Activated CD8-positive, alpha-beta memory T cell treated with anti-CD3 and anti-CD28 coated beads, Interleukin-2, amount 10 ng/mL, durations not matched to agents 7 days and 5 days (primary cell): ENCODE results near the gene LRRC49. TPM values are rescaled to one million over a fixed set of nuclear protein-coding genes. Genes with fewer than 3 reads are reported as not detected.
"Not testable (repeated sequence)": the region's sequence is repeated elsewhere in the genome, so short reads cannot be mapped to it uniquely, and the experiment has no call there.

ENCODE experiments used
- ATAC-seq: fragments of 150-1000 bp; cut with Tn5 transposase; one replicate; pipeline ENCODE4 v1.10.0; 2021; ENCODE audit warnings: moderate library complexity
- CTCF ChIA-PET: fragments of 350-600 bp; sonication (Branson Sonifier 250); formaldehyde crosslinking; loops from one replicate; lab custom pipeline; 2021; ENCODE audit warnings: antibody characterized with exemption; lab: Charles Lee
- DNase-seq: peaks from one replicate; pipeline ENCODE4 v3.0.0-alpha.2; 2020
- H3K27ac Mint-ChIP-seq: one replicate; pipeline ENCODE4 v1.8.0; 2021; ENCODE audit warnings: mild to moderate bottlenecking, mixed read lengths
- H3K27me3 Mint-ChIP-seq: one replicate; pipeline ENCODE4 v1.8.0; 2021; ENCODE audit warnings: mixed read lengths
- H3K36me3 Mint-ChIP-seq: one replicate; pipeline ENCODE4 v1.8.0; 2021; ENCODE audit warnings: mild to moderate bottlenecking, mixed read lengths
- H3K4me1 Mint-ChIP-seq: one replicate; pipeline ENCODE4 v1.8.0; 2021; ENCODE audit warnings: mixed read lengths
- H3K4me3 Mint-ChIP-seq: one replicate; pipeline ENCODE4 v1.8.0; 2021; ENCODE audit warnings: mild to moderate bottlenecking, moderate library complexity, mixed read lengths
- H3K9me3 Mint-ChIP-seq: one replicate; pipeline ENCODE4 v1.8.0; 2022; ENCODE audit warnings: low read depth, mixed read lengths
- total RNA-seq, 2 experiments: library from RNA; stranded (reverse); gene quantifications; one replicate each; pipeline ENCODE4 v1.2.3, GENCODE V29; 2021

Gene LRRC49
- total RNA-seq, 2 experiments from 2014 or later = 0.66 TPM; not detected in 1

DNA sequence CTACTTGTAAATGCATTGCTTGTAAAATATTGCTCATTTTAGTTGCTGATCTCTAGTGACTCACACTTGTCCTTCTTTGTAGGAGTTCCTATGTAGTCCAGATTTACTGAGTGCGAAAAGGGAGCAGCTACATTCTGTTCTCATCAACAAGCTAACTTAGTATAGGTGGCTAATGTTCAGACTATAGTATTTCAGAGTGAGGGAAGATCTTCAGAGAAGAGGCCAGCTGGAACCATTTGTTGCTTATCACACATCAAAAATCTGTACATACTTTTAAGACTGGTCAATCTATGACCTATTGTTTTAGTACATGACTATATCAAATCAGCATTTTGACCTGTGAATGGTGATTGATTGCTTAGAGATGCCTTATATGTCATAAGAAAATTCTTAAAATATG, 151.4 kb downstream of the LRRC49 start:
- Mint-ChIP-seq H3K4me1 (no peaks in the 10 kb centered on the region), H3K4me3 (no peak overlapping the region), H3K27me3 (peaks cover 2% of the 10 kb centered on the region), H3K27ac (no peak overlapping the region), H3K36me3 (no peaks in the 10 kb centered on the region), H3K9me3 (no peaks in the 10 kb centered on the region)
- ATAC-seq = no peak
- DNase-seq = no peak
- CTCF ChIA-PET = no interaction called here

GRCh38 chr15:71046146-71046545, 153.5 kb downstream of the LRRC49 start:
- H3K4me1 Mint-ChIP-seq, H3K27ac Mint-ChIP-seq, H3K36me3 Mint-ChIP-seq, DNase-seq, H3K4me3 Mint-ChIP-seq, ATAC-seq, H3K27me3 Mint-ChIP-seq, CTCF ChIA-PET, H3K9me3 Mint-ChIP-seq: not testable (repeated sequence)

- DNase-seq (no peak), ATAC-seq (no peak)
- CTCF ChIA-PET = no interaction called here
- H3K36me3 Mint-ChIP-seq = no peaks in the 10 kb centered on the region
- H3K4me1 Mint-ChIP-seq = no peaks in the 10 kb centered on the region
- H3K4me3 Mint-ChIP-seq = no peak overlapping the region
- no peak overlapping the region for H3K27ac Mint-ChIP-seq
- H3K9me3 Mint-ChIP-seq = no peaks in the 10 kb centered on the region
- peaks cover 4% of the 10 kb centered on the region for H3K27me3 Mint-ChIP-seq
Measured at GRCh38 chr15:71048913-71049675, 156.5 kb downstream of the LRRC49 start.

- Mint-ChIP-seq H3K9me3 (no peaks in the 10 kb centered on the region), H3K27ac (no peak overlapping the region), H3K4me3 (no peak overlapping the region), H3K27me3 (peaks cover 4% of the 10 kb centered on the region), H3K4me1 (no peaks in the 10 kb centered on the region), H3K36me3 (no peaks in the 10 kb centered on the region)
- CTCF ChIA-PET = no interaction called here
- DNase-seq (no peak), ATAC-seq (no peak)
Measured at GRCh38 chr15:71049706-71050422, 157.2 kb downstream of the LRRC49 start.

GRCh38 chr15:71050461-71050860, 157.8 kb downstream of the LRRC49 start:
- Mint-ChIP-seq H3K4me3 (no peak overlapping the region), H3K9me3 (no peaks in the 10 kb centered on the region), H3K4me1 (no peaks in the 10 kb centered on the region), H3K27ac (no peak overlapping the region), H3K36me3 (no peaks in the 10 kb centered on the region), H3K27me3 (peaks cover 4% of the 10 kb centered on the region)
- no peak for DNase-seq
- CTCF ChIA-PET = no interaction called here
- ATAC-seq = no peak

DNA sequence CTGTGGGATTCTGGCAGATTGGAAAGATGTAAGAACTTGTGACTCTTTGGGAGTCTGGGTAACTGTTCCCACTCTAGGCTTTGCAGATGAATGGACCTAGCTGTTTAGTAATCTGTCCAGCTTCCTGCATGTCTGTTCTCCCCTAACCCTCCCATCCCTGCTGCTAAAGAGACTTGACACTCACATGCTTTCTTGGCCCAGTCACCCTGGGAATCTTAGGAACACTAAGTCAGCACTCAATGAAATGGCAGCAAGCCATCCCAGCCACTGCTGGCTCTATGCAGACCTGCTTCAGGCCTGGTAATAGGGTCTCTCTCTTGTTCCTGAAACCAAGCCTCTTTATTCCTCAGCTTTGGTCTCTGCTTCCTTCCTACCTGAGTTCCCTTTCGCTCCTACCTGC, 158.9 kb downstream of the LRRC49 start:
- ATAC-seq = no peak
- no peaks in the 10 kb centered on the region for H3K36me3 Mint-ChIP-seq
- no peaks in the 10 kb centered on the region for H3K4me1 Mint-ChIP-seq
- DNase-seq = no peak
- peaks cover 4% of the 10 kb centered on the region for H3K27me3 Mint-ChIP-seq
- no peaks in the 10 kb centered on the region for H3K9me3 Mint-ChIP-seq
- CTCF ChIA-PET = no interaction called here
- H3K27ac Mint-ChIP-seq = no peak overlapping the region
- no peak overlapping the region for H3K4me3 Mint-ChIP-seq

GRCh38 chr15:71052356-71052755, 159.7 kb downstream of the LRRC49 start:
- DNase-seq (no peak), ATAC-seq (no peak)
- CTCF ChIA-PET = no interaction called here
- no peaks in the 10 kb centered on the region for H3K9me3 Mint-ChIP-seq
- H3K4me1 Mint-ChIP-seq = no peaks in the 10 kb centered on the region
- H3K4me3 Mint-ChIP-seq = no peak overlapping the region
- H3K27me3 Mint-ChIP-seq = peaks cover 3% of the 10 kb centered on the region
- no peak overlapping the region for H3K27ac Mint-ChIP-seq
- H3K36me3 Mint-ChIP-seq = no peaks in the 10 kb centered on the region

DNA sequence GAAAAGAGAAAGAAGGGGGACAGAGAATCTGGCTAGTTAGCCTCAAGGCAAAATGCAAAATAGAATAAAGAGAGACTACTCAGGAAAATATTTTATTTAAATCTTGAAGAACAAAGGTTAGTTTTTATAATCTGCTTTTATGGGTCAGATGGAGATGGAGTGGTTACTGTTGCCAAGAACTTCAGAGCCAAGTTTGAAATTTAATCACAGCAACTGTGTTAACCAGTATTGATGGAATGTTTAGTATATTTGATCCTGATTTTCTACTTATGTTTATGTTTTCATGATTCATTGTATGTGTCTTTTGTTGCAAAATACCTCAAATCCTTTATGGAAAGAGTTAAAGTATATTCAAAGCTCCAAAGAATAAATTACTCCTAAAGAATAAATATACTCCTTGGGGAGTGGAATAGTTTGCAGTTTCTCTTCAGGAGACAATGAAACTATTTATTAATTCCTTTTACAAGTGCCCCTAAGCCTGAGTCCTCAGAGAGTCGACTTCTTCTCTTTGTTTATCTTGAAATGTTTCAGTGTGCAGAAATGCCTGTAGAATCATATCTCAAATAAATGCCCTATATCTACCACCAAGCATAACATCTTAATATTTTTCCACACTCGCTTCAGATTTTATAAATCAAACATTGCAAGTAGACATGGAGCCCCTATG, 161.8 kb downstream of the LRRC49 start:
- Mint-ChIP-seq H3K4me1 (no peaks in the 10 kb centered on the region), H3K9me3 (no peaks in the 10 kb centered on the region), H3K27me3 (peaks cover 8% of the 10 kb centered on the region), H3K4me3 (no peak overlapping the region), H3K27ac (no peak overlapping the region), H3K36me3 (no peaks in the 10 kb centered on the region)
- DNase-seq = no peak
- CTCF ChIA-PET = no interaction called here
- ATAC-seq = no peak

DNA sequence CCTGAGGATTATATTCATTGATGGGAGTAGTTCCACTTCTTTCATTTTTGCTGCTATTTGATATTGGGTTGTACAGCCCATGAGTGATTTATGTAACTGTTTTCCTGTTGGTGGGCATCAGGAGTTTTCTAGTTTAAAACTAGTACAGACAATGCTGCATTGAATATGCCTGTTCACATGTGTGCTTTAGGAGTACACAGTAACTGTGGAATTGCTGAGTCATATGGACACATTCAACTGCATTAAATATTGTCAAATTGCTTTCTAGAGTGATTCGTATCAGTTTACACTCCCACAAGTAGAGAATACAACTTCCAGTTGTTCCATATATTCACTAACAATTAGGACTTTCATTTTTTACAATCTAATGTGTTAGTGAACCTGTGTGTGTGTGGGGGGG, 162.8 kb downstream of the LRRC49 start:
- Mint-ChIP-seq H3K36me3 (no peaks in the 10 kb centered on the region), H3K4me1 (no peaks in the 10 kb centered on the region), H3K4me3 (no peak overlapping the region), H3K27me3 (peaks cover 7% of the 10 kb centered on the region), H3K27ac (no peak overlapping the region), H3K9me3 (no peaks in the 10 kb centered on the region)
- DNase-seq (no peak), ATAC-seq (no peak)
- CTCF ChIA-PET = no interaction called here

DNA sequence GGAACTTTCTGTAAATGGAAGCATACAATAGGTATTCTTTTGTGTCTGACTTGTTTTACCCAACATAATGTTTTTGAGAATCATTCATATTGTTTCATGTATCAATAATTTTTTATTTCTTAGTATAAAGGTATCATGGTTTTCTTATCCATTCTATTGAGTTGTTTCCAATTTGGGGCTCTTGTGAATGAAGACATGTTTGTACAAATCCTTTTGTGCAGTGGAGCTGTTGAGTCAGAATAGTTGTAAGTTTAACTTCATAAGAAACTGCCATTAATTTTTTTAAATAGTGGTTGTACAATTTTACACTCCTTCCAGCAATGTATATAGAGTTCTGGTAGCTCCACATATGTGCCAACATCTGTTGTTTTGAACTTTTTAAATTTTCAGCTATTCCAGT, 163.5 kb downstream of the LRRC49 start:
- CTCF ChIA-PET = no interaction called here
- DNase-seq = no peak
- no peak overlapping the region for H3K27ac Mint-ChIP-seq
- no peak for ATAC-seq
- no peaks in the 10 kb centered on the region for H3K9me3 Mint-ChIP-seq
- H3K36me3 Mint-ChIP-seq = no peaks in the 10 kb centered on the region
- peaks cover 7% of the 10 kb centered on the region for H3K27me3 Mint-ChIP-seq
- no peaks in the 10 kb centered on the region for H3K4me1 Mint-ChIP-seq
- no peak overlapping the region for H3K4me3 Mint-ChIP-seq

DNA sequence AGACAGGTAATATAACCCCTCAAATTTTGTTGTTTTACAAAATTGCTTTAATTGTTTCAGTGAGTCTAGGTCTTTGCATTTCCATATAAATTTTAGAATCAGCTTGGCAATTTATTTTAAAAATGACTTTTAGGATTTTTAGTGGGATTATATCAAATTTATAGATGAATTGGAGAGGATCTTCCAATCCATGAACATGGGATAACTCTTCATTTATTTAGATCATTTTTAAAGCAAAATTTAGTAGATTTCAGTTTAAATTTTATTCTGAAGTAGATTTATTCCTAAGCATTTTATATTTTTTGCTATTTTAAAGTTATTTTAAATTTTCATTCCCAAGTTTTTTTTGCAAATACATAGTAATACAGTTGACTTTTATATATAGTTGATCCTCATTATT, 164.5 kb downstream of the LRRC49 start:
- peaks cover 7% of the 10 kb centered on the region for H3K27me3 Mint-ChIP-seq
- H3K27ac Mint-ChIP-seq = no peak overlapping the region
- DNase-seq = no peak
- no peaks in the 10 kb centered on the region for H3K4me1 Mint-ChIP-seq
- no peaks in the 10 kb centered on the region for H3K9me3 Mint-ChIP-seq
- CTCF ChIA-PET = no interaction called here
- no peaks in the 10 kb centered on the region for H3K36me3 Mint-ChIP-seq
- no peak for ATAC-seq
- H3K4me3 Mint-ChIP-seq = no peak overlapping the region

- ATAC-seq = no peak
- H3K27ac Mint-ChIP-seq = no peak overlapping the region
- no peaks in the 10 kb centered on the region for H3K4me1 Mint-ChIP-seq
- DNase-seq = no peak
- CTCF ChIA-PET = no interaction called here
- H3K36me3 Mint-ChIP-seq = no peaks in the 10 kb centered on the region
- peaks cover 7% of the 10 kb centered on the region for H3K27me3 Mint-ChIP-seq
- H3K4me3 Mint-ChIP-seq = no peak overlapping the region
- no peaks in the 10 kb centered on the region for H3K9me3 Mint-ChIP-seq
Measured at GRCh38 chr15:71057581-71057980, 165.0 kb downstream of the LRRC49 start.

DNA sequence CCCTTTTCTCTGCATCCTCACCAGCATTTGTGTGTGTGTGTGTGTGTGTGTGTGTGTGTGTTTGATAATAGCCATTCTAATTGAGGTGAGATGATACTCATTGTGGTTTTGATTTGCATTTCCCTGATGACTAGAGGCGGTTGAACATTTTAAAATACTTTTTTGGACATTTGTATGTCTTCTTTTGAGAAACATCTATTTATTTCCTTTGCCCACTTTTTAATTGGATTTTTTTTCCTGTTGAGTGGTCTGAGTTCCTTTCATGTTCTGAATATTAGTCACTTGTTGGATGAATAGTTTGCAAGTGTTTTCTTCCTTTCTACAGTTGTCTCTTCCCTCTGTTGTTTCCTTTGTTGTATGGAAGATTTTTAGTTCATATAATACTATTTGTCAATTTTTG, 168.4 kb downstream of the LRRC49 start:
- Mint-ChIP-seq H3K27ac (no peak overlapping the region), H3K27me3 (peaks cover 7% of the 10 kb centered on the region), H3K9me3 (no peaks in the 10 kb centered on the region)

GRCh38 chr15:71066983-71067382, 174.4 kb downstream of the LRRC49 start:
- Mint-ChIP-seq H3K4me1 (no peaks in the 10 kb centered on the region), H3K27ac (no peak overlapping the region), H3K9me3 (no peaks in the 10 kb centered on the region), H3K36me3 (no peaks in the 10 kb centered on the region), H3K27me3 (no peaks in the 10 kb centered on the region), H3K4me3 (no peak overlapping the region)
- CTCF ChIA-PET = no interaction called here
- DNase-seq = no peak
- no peak for ATAC-seq

More for the DNA sequence above, 168.4 kb downstream of the LRRC49 start:
- CTCF ChIA-PET = no interaction called here
- DNase-seq = no peak
- ATAC-seq = no peak
- H3K36me3 Mint-ChIP-seq = no peaks in the 10 kb centered on the region
- H3K4me3 Mint-ChIP-seq = no peak overlapping the region
- H3K4me1 Mint-ChIP-seq = no peaks in the 10 kb centered on the region
